ENCODE results near the gene THSD8.

Gene THSD8

GRCh38 chr19:12804051-12804450, 2.2 kb downstream of the THSD8 start:
- Histone ChIP-seq H3K27ac (ENCODE audit: extremely low read depth, low read depth, low read length) (no peak overlapping the region), H3K9me3 (ENCODE audit: control insufficient read depth, insufficient read depth, low read depth, low read length) (no peaks in the 10 kb centered on the region), H3K4me1 (ENCODE audit: control insufficient read depth, insufficient read depth, low read length) (no peaks in the 10 kb centered on the region; the same call in 1 of the 2 replicates), H3K4me3 (ENCODE audit: low read depth, low read length) (no peak overlapping the region), H3K36me3 (ENCODE audit: control insufficient read depth in 2 of 2, insufficient read depth in 1 of 2, low read length in 2 of 2) (peaks cover 17 to 31% of the 10 kb centered on the region in 2 experiments; a peak in 2 of 3 replicates)
- no peak for TF ChIP-seq ZNF785 (tag by site-specific recombination; IDR thresholded peaks at IDR 0.05)
- no peak for TF ChIP-seq ZNF266 (tag by site-specific recombination; IDR thresholded peaks at IDR 0.05; ENCODE audit: low read depth)
- TF ChIP-seq KLF9 (tag by site-specific recombination; IDR thresholded peaks at IDR 0.05; ENCODE audit: low read depth) = no peak
- no peak for TF ChIP-seq ZBTB10 (tag by site-specific recombination; IDR thresholded peaks at IDR 0.05)
- no peak for TF ChIP-seq EGR2 (tag by site-specific recombination; IDR thresholded peaks at IDR 0.05; ENCODE audit: low read depth)
- no peak for TF ChIP-seq ZNF239 (tag by site-specific recombination; IDR thresholded peaks at IDR 0.05)
- TF ChIP-seq ZBTB21 (tag by site-specific recombination; IDR thresholded peaks at IDR 0.05) = no peak
- no peak for TF ChIP-seq ZNF677 (tag by site-specific recombination; IDR thresholded peaks at IDR 0.05)
- TF ChIP-seq ZNF155 (tag by site-specific recombination; IDR thresholded peaks at IDR 0.05) = no peak
- no peak for TF ChIP-seq ZNF132 (tag by site-specific recombination; IDR thresholded peaks at IDR 0.05; ENCODE audit: borderline replicate concordance)
- no peak for TF ChIP-seq SETDB1 (IDR thresholded peaks at IDR 0.05; ENCODE audit: insufficient read length, low read length)
- TF ChIP-seq ZNF114 (tag by site-specific recombination; IDR thresholded peaks at IDR 0.05) = no peak
- CTCF ChIA-PET = interaction anchor here (0.6 to 16.5 kb wide), 3 partner anchors 21 to 43 kb away, joined by 3 to 386 read pairs (median 6); no protein-coding TSS in a partner anchor
- POLR2A ChIA-PET = no interaction called here

- Histone ChIP-seq H3K36me3 (ENCODE audit: control insufficient read depth in 2 of 2, insufficient read depth in 1 of 2, low read length in 2 of 2) (peaks cover 33 to 37% of the 10 kb centered on the region in 2 experiments; a peak in 2 of 3 replicates), H3K4me3 (ENCODE audit: low read depth, low read length) (peak within 1 kb of the TSS; percentile 68), H3K27ac (ENCODE audit: extremely low read depth, low read depth, low read length) (peak within 1 kb of the TSS; percentile 75), H3K4me1 (ENCODE audit: control insufficient read depth, insufficient read depth, low read length) (no peaks in the 10 kb centered on the region; the same call in 1 of the 2 replicates), H3K9me3 (ENCODE audit: control insufficient read depth, insufficient read depth, low read depth, low read length) (no peaks in the 10 kb centered on the region)
- POLR2A ChIA-PET = interaction anchor here (0.5 to 1.5 kb wide), 10 partner anchors 11 to 105 kb away, joined by 3 to 10 read pairs (median 4); partner anchors contain the start of genes JUNB and RTBDN
- CTCF ChIA-PET = interaction anchor here (0.7 to 16.5 kb wide), 3 partner anchors 9 to 111 kb away, joined by 3 to 386 read pairs (median 8); no protein-coding TSS in a partner anchor
- no peak for TF ChIP-seq MYNN (tag by site-specific recombination; IDR thresholded peaks at IDR 0.05; ENCODE audit: borderline replicate concordance)
- TF ChIP-seq ZNF362 (tag by site-specific recombination; IDR thresholded peaks at IDR 0.05) = no peak
- TF ChIP-seq ZNF146 (tag by site-specific recombination; IDR thresholded peaks at IDR 0.05) = no peak; the same call in 1 of the 2 replicates
- no peak for TF ChIP-seq ZNF701 (tag by site-specific recombination; IDR thresholded peaks at IDR 0.05)
- peak; percentile 82 for TF ChIP-seq ZNF600 (tag by site-specific recombination; IDR thresholded peaks at IDR 0.05)
- TF ChIP-seq BCL11A (tag by site-specific recombination; IDR thresholded peaks at IDR 0.05; ENCODE audit: low read depth) = peak; percentile 76; the same call in 1 of the 2 replicates
- TF ChIP-seq ZNF585B (tag by site-specific recombination; IDR thresholded peaks at IDR 0.05) = no peak
- 0 out of 2 replicates have a peak, but pooled peaks have one; percentile 61 for TF ChIP-seq ZNF391 (tag by site-specific recombination; IDR thresholded peaks at IDR 0.05; ENCODE audit: borderline replicate concordance, low read depth)
- no peak for TF ChIP-seq ZNF280D (tag by site-specific recombination; IDR thresholded peaks at IDR 0.05)
- TF ChIP-seq ZNF174 (tag by site-specific recombination; IDR thresholded peaks at IDR 0.05) = no peak
- no peak for TF ChIP-seq ZNF138 (tag by site-specific recombination; IDR thresholded peaks at IDR 0.05; ENCODE audit: borderline replicate concordance)
- TF ChIP-seq ZNF549 (tag by site-specific recombination; IDR thresholded peaks at IDR 0.05) = no peak
- no peak for TF ChIP-seq ZNF169 (tag by site-specific recombination; IDR thresholded peaks at IDR 0.05)
- TF ChIP-seq ZNF560 (tag by site-specific recombination; IDR thresholded peaks at IDR 0.05; ENCODE audit: borderline replicate concordance) = no peak
- TF ChIP-seq ZNF221 (tag by site-specific recombination; IDR thresholded peaks at IDR 0.05; ENCODE audit: borderline replicate concordance) = no peak
- TF ChIP-seq ZSCAN23 (tag by site-specific recombination; IDR thresholded peaks at IDR 0.05) = peak; percentile 74; the same call in 1 of the 2 replicates
Observed at GRCh38 chr19:12806242-12807081, 4.6 kb downstream of the THSD8 start, which contains the start of gene RNASEH2A. Gene RNASEH2A, plus strand, starts transcription at chr19:12806584. Its CDS starts 90 bp downstream, at chr19:12806674.
